ENCODE measurements around the gene ZNF428.

ZNF428 gene

DNA sequence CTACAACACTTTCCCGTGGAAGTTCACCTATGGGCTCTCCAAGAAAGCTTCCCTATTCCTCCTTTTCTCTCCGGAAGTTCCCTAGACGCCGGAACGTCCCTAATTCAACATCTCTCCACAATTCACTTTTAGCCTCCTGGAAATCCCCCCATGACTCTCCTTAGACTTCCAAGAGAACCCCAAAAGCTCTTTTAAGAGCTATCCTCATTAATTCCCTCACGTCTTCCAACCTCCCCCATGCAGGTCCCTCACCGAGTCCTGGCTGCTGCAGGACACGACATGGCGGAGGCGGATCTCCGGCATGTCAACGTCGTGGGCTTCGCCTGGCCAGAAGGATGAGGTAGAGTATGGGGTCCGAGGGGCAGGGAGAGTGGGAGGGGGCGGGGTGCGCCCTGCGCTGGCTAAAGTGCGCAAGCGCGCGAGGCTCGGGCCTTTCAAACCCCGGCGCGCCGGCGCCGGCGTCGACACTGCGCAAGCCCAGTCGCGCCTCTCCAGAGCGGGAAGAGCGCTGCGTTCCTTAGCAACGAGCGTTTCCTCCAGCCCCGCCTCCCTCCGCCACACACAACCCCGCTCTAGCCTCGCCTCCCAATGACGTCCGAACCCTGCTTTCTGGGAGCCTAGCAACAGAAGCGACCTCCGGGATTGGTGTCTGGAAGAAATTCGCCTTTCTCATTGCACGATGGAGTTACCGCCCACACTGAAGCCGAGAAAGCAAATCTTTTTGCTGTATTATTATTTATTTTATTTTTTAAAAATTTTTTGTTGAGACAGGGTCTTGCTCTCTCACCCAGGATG is 44.1 kb downstream of the ZNF428 start, which contains the start of the genes PINLYP and XRCC1:
PINLYP (plus strand) TSS at position 646 of the 795 bp plus-strand sequence. CDS start 1,391 bp downstream, outside the sequence.
XRCC1 (minus strand) TSS at position 372 of the 795 bp plus-strand sequence; CDS start at position 303, 69 bp downstream.
- Histone ChIP-seq H3K27me3 (replicated peaks; ENCODE audit: control insufficient read depth, insufficient read depth, low read length) (no peaks in the 10 kb centered on the region), H3K4me3 (replicated peaks; ENCODE audit: low read depth, low read length) (peak within 1 kb of the TSS; percentile 82), H3K36me3 (ENCODE audit: control insufficient read depth, insufficient read depth, low read length) (no peaks in the 10 kb centered on the region; the same call in 1 of the 2 replicates)
- DNase-seq (ENCODE audit: extremely low read depth, insufficient read length) = peak; percentile 98
- no peak for TF ChIP-seq CTCF (IDR thresholded peaks at IDR 0.05; ENCODE audit: insufficient read depth, low read length, poor library complexity, severe bottlenecking)

GRCh38 chr19:43574424-43575155 is 44.8 kb downstream of the ZNF428 start:
- Histone ChIP-seq H3K36me3 (ENCODE audit: control insufficient read depth, insufficient read depth, low read length) (no peaks in the 10 kb centered on the region; the same call in 1 of the 2 replicates), H3K27me3 (replicated peaks; ENCODE audit: control insufficient read depth, insufficient read depth, low read length) (no peaks in the 10 kb centered on the region), H3K4me3 (replicated peaks; ENCODE audit: low read depth, low read length) (peak overlapping the region; percentile 82)
- no peak for DNase-seq (ENCODE audit: extremely low read depth, insufficient read length)
- TF ChIP-seq CTCF (IDR thresholded peaks at IDR 0.05; ENCODE audit: insufficient read depth, low read length, poor library complexity, severe bottlenecking) = no peak

DNA sequence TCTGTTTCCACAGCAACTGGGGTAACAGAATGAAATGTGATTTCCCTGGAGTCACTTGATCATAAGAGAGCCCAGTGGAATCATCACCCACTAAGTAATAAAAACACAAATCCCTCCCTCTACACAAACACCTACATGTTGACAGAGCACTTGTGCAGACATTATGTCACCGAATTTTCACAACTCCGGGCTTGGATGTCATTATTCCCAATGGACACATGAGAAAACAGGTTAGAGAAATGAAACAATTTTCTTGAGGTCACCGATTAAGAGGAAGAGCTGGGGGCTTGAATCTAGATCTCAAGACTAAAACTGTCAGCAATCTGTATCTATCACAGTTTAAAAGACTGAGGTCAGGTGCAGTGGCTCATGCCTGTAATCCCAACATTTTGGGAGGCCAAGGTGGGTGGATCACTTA is 47.2 kb downstream of the ZNF428 start:
- TF ChIP-seq CTCF (IDR thresholded peaks at IDR 0.05; ENCODE audit: insufficient read depth, low read length, poor library complexity, severe bottlenecking) = no peak
- no peaks in the 10 kb centered on the region; the same call in 1 of the 2 replicates for H3K36me3 ChIP-seq (ENCODE audit: control insufficient read depth, insufficient read depth, low read length)
- no peak for DNase-seq (ENCODE audit: extremely low read depth, insufficient read length)
- H3K27me3 ChIP-seq (replicated peaks; ENCODE audit: control insufficient read depth, insufficient read depth, low read length) = no peaks in the 10 kb centered on the region
- no peak overlapping the region for H3K4me3 ChIP-seq (replicated peaks; ENCODE audit: low read depth, low read length)

GRCh38 chr19:43570174-43570791 is 49.1 kb downstream of the ZNF428 start:
- no peaks in the 10 kb centered on the region for H3K27me3 ChIP-seq (replicated peaks; ENCODE audit: control insufficient read depth, insufficient read depth, low read length)
- no peak for TF ChIP-seq CTCF (IDR thresholded peaks at IDR 0.05; ENCODE audit: insufficient read depth, low read length, poor library complexity, severe bottlenecking)
- H3K36me3 ChIP-seq (ENCODE audit: control insufficient read depth, insufficient read depth, low read length) = no peaks in the 10 kb centered on the region; the same call in 1 of the 2 replicates
- H3K4me3 ChIP-seq (replicated peaks; ENCODE audit: low read depth, low read length) = no peak overlapping the region
- DNase-seq (ENCODE audit: extremely low read depth, insufficient read length) = no peak

GRCh38 chr19:43569657-43570056 is 49.8 kb downstream of the ZNF428 start:
- Histone ChIP-seq H3K4me3 (replicated peaks; ENCODE audit: low read depth, low read length) (no peak overlapping the region), H3K36me3 (ENCODE audit: control insufficient read depth, insufficient read depth, low read length) (no peaks in the 10 kb centered on the region; the same call in 1 of the 2 replicates), H3K27me3 (replicated peaks; ENCODE audit: control insufficient read depth, insufficient read depth, low read length) (no peaks in the 10 kb centered on the region)
- TF ChIP-seq CTCF (IDR thresholded peaks at IDR 0.05; ENCODE audit: insufficient read depth, low read length, poor library complexity, severe bottlenecking) = no peak
- no peak for DNase-seq (ENCODE audit: extremely low read depth, insufficient read length)
